HG02943 (cell line): ENCODE measurements around the gene SPEF1.
"Not testable (repeated sequence)": the region's sequence is repeated elsewhere in the genome, so short reads cannot be mapped to it uniquely, and the experiment has no call there.

Experiments
- ATAC-seq: cut with Tn5 transposase; IDR thresholded peaks from one replicate; pipeline ENCODE4 v1.9.1; 2021; ENCODE audit warnings: mild to moderate bottlenecking, low read depth, moderate library complexity; ENCODE audit not compliant: unreplicated experiment

SPEF1 gene

GRCh38 chr20:3794168-3794567 lies 12.9 kb upstream of the SPEF1 start:
- not testable (repeated sequence) for ATAC-seq

- not testable (repeated sequence) for ATAC-seq
Observed at GRCh38 chr20:3789201-3789600, 8.0 kb upstream of the SPEF1 start.

- ATAC-seq = no peak
Observed at GRCh38 chr20:3788685-3789155, 7.5 kb upstream of the SPEF1 start.

- no peak for ATAC-seq
Observed at GRCh38 chr20:3787324-3788014, 6.2 kb upstream of the SPEF1 start.

GRCh38 chr20:3786665-3787323 lies 5.5 kb upstream of the SPEF1 start, which contains the start of gene CENPB:
Gene CENPB (minus strand): TSS chr20:3786740. CDS start chr20:3786483, 257 bp downstream.
- ATAC-seq = peak; percentile 64

- ATAC-seq = no peak
Observed at GRCh38 chr20:3786126-3786484, 4.9 kb upstream of the SPEF1 start.

GRCh38 chr20:3785240-3786125 lies 4.2 kb upstream of the SPEF1 start:
- ATAC-seq = no peak

GRCh38 chr20:3784863-3785239 lies 3.6 kb upstream of the SPEF1 start:
- no peak for ATAC-seq

GRCh38 chr20:3784216-3784853 lies 3.1 kb upstream of the SPEF1 start:
- ATAC-seq = no peak

- ATAC-seq = no peak
Observed at GRCh38 chr20:3783511-3784195, 2.4 kb upstream of the SPEF1 start.

GRCh38 chr20:3783068-3783489 lies 1.8 kb upstream of the SPEF1 start:
- no peak for ATAC-seq

GRCh38 chr20:3782597-3782996 lies 1.3 kb upstream of the SPEF1 start:
- ATAC-seq = no peak

DNA sequence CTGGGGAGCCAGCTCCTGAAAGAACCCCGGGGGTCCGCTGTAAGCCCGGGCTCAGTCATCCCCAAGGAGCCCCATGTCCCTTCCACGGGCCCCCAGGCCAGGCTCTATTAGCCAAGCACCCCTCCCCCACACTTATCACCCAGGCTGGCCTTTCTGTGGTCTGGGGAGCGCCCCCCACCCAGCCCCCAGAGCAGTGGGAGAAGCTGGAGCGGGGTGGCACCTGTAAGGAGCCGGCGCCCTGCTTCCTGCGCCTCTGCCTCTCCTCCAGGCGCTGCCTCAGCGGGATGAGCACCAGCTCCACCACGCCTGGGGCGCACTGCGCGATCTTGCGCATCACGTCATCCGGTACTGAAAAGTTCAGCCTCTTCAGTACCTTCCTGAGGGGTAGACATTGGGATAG lies 2.3 kb downstream of the SPEF1 start:
- no peak for ATAC-seq

GRCh38 chr20:3777716-3778629 lies 3.3 kb downstream of the SPEF1 start:
- no peak for ATAC-seq

DNA sequence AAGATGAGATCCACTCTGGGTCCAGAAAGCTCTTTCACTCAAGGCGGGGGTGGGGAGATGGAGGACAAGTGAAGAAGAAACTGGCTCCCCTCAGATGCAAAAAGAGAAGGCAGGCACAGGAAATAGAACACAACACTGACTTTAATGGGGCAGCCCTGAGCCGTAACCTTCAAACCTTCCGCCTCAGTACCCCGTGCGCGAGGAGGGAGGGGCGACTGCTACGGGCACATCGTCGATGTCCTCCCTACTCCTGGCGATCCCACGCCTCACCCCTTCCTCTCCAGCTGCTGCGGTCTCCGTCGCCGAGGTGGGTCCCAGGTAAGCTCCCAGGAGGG lies 3.9 kb downstream of the SPEF1 start:
- ATAC-seq = no peak

- ATAC-seq = no peak
Observed at GRCh38 chr20:3775457-3776108, 5.7 kb downstream of the SPEF1 start.

DNA sequence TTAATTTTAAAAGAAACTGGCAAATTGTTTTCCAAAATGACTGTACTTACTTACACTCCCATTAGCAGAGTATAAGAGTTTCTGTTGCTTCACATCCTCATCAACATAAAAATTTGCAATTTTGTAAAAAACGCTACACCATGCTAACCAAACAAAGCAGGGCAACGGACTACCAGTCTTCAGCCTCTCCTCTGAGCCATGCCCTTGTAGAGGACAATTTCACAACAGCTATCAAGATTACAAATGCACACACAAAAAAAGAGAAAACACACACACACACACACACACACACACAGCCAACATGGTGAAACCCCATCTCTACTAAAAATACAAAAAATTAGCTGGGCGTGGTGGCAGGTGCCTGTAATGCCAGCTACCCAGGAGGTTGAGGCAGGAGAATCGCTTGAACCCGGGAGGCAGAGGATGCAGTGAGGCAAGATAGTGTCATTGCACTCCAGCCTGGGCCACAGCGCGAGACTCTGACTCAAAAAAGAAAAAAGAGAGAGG lies 9.6 kb downstream of the SPEF1 start:
- ATAC-seq = no peak

DNA sequence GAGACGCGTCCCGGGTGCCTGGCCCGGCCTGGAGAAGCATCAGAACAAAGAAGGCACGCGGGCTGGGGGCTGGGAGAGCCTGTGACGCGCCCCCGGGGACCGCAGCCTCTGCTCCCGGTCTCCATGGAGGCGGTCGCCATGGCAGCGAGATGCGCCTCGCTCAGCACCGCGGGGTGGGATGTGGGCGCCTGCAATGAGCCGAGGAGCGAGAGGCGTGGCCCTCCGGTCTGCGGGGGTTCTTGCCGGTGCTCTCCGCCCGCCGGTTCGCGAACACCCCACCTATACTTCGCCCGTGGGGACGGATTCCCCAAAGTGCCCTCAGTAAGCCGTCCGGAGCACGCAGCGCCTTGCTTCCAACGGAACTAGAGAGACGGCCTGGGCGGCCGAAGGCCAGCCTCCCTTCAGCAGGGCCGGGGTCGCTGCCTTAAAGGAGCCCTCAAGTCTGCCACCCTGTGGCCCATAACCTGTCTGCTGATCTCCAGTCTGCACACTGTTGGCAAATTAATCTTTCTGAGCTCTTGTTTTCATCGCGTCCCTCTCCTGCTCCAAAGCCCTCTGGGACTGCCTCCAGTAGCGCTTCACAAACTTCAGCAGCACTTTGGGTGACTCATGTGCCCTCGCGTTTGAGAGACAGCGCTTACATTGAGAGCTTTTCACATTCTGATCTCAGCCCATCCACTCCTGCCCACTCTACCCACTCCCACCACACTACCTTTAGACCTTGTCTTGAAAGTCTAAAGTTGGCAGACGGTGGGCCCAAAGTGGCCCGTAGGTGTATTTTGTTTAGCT lies 12.7 kb downstream of the SPEF1 start:
- peak; percentile 45 for ATAC-seq
